H1 (cell line): ENCODE measurements around the gene MGMT. TPM values are rescaled to one million over a fixed set of nuclear protein-coding genes. Genes with fewer than 3 reads are reported as not detected.

Source experiments
- EGR1 ChIP-seq: IDR thresholded peaks from 2 replicates; pipeline ENCODE4 v1.6.1; 2011; ENCODE audit warnings: low read depth, low read length, borderline replicate concordance
- polyA plus RNA-seq, 7 experiments: library from polyadenylated mRNA; depleted of rRNA in 3 of 7; stranded (reverse) in 5 of 7; unstranded in 2 of 7; fragments of >200 nt in 5 of 7; fragments of 200-250 nt in 2 of 7; gene quantifications; 1 replicate in 5 of 7; 2 replicates in 1 of 7; 4 replicates in 1 of 7; pipeline versions ENCODE4 v1.2.1 to v1.2.3, GENCODE V29; 2011 to 2013; ENCODE audit warnings: missing spikeins in 2 of 7, mixed read lengths in 2 of 7
- total RNA-seq: library from RNA; stranded (reverse); fragmentation: NEBNext Ultra II Directional; extraction: Animal tissue kit (Norgen Biotek cat#: 25700); gene quantifications from 2 replicates; pipeline ENCODE4 v1.2.1, GENCODE V29; 2021

The MGMT gene
- total and polyA plus RNA-seq, 2 of the 8 experiments (the other 6 are each of a cell fraction or from before 2014, with no cell fraction given) = 9.9 to 10.7 TPM

- TF ChIP-seq EGR1 = no peak
- TF ChIP-seq, all 59 proteins: peak for 0
Measured at GRCh38 chr10:129743738-129744133, 276.7 kb downstream of the MGMT start (continued).
